HCT116 (cell line): ENCODE data around the gene S1PR3. TPM values are rescaled to one million over a fixed set of nuclear protein-coding genes. Genes with fewer than 3 reads are reported as not detected.

Source experiments
- ATAC-seq: fragments of 200-7000 bp; cut with Tn5 transposase; 2 replicates; pipeline ENCODE4 v1.9.1; 2020; ENCODE audit warnings: mild to moderate bottlenecking, moderate library complexity
- BruUV-seq: library from RNA; stranded (reverse); fragments of 400-500 nt; replicated peaks from 2 replicates; lab custom pipeline; 2021; lab: Mats Ljungman, UMichigan
- CTCF ChIA-PET: fragments of 300-600 bp; sonication (Branson Sonifier 250); formaldehyde crosslinking; loops from one replicate; lab custom pipeline; 2021; ENCODE audit warnings: antibody characterized with exemption; lab: Charles Lee
- POLR2A ChIA-PET: fragments of 300-600, 350-600 bp; sonication (Branson Sonifier 250); formaldehyde crosslinking; loops from one replicate; lab custom pipeline; 2021; ENCODE audit warnings: antibody characterized with exemption; lab: Charles Lee
- RAD21 ChIA-PET, 2 experiments: fragments of 300-600 bp; sonication (Branson Sonifier 250); formaldehyde crosslinking; loops; one replicate each; lab custom pipeline; 2023; ENCODE audit warnings: low total read pairs in 2 of 2; ENCODE audit not compliant: uncharacterized antibody in 2 of 2, unreplicated experiment in 2 of 2, low non-redundant PET in 1 of 2; lab: Charles Lee
- DNase-seq: peaks from one replicate; pipeline ENCODE4 v3.0.0-alpha.2; 2010; ENCODE audit warnings: low read depth, low spot score
- H2AFZ ChIP-seq: fragments of 200-600 bp; shearing (Covaris generic), sonication (generic); 2 replicates; pipeline ENCODE4 v1.6.1; 2017; ENCODE audit warnings: low read depth, mixed run types, mixed read lengths, antibody characterized with exemption, low read length; ENCODE audit not compliant: poor library complexity, severe bottlenecking
- H3K27ac ChIP-seq: 2 replicates; pipeline ENCODE4 v1.5.1; 2012; ENCODE audit warnings: low read depth, low read length
- H3K27me3 ChIP-seq: fragments of 200-600 bp; sonication (generic); 2 replicates; pipeline ENCODE4 v1.6.1; 2016; ENCODE audit warnings: mixed run types, low read length, mixed read lengths; ENCODE audit not compliant: insufficient read depth
- H3K36me3 ChIP-seq, 2 experiments: fragments of 200-500 bp in 1 of 2; fragments of 200-600 bp in 1 of 2; sonication (Bioruptor generic) in 1 of 2; sonication (generic) in 1 of 2; 2 replicates each; pipeline versions ENCODE4 v1.5.1 to v1.6.1; 2014 to 2016; ENCODE audit warnings: low read length in 2 of 2, inconsistent platforms in 1 of 2, mixed read lengths in 1 of 2, mixed run types in 1 of 2; ENCODE audit not compliant: insufficient read depth in 2 of 2, control insufficient read depth in 1 of 2
- H3K4me1 ChIP-seq, 2 experiments: fragments of 200-600 bp in 1 of 2; sonication (generic) in 1 of 2; 2 replicates each; pipeline versions ENCODE4 v1.5.1 to v1.6.1; 2012 to 2017; ENCODE audit warnings: low read length in 2 of 2, inconsistent platforms in 1 of 2, mild to moderate bottlenecking in 1 of 2, mixed read lengths in 1 of 2, mixed run types in 1 of 2, moderate library complexity in 1 of 2; ENCODE audit not compliant: insufficient read depth in 2 of 2, control insufficient read depth in 1 of 2
- H3K4me2 ChIP-seq: fragments of 200-600 bp; sonication (generic); 2 replicates; pipeline ENCODE4 v1.6.1; 2017; ENCODE audit warnings: mixed run types, low read length, mixed read lengths
- H3K4me3 ChIP-seq, 2 experiments: fragments of 200-600 bp in 1 of 2; sonication (generic) in 1 of 2; replicated peaks in 1 of 2; 2 replicates each; pipeline ENCODE4 v1.5.1; 2011 to 2016; ENCODE audit warnings: low read length in 2 of 2, control low read depth in 1 of 2, low read depth in 1 of 2, mild to moderate bottlenecking in 1 of 2, mixed read lengths in 1 of 2, mixed run types in 1 of 2
- H3K79me2 ChIP-seq: fragments of 200-600 bp; sonication (generic); 2 replicates; pipeline ENCODE4 v1.6.1; 2017; ENCODE audit warnings: mild to moderate bottlenecking, mixed run types, low read length, moderate library complexity, mixed read lengths; ENCODE audit not compliant: insufficient read depth
- H3K9ac ChIP-seq: fragments of 200-600 bp; sonication (generic); 2 replicates; pipeline ENCODE4 v1.6.1; 2016; ENCODE audit warnings: low read length, mixed read lengths
- H3K9me2 ChIP-seq: fragments of 200-600 bp; sonication (generic), shearing (Covaris generic); 2 replicates; pipeline ENCODE4 v1.6.1; 2017; ENCODE audit warnings: mixed run types, mild to moderate bottlenecking, moderate library complexity; ENCODE audit not compliant: insufficient read depth
- H3K9me3 ChIP-seq, 2 experiments: fragments of 200-500 bp in 1 of 2; fragments of 200-600 bp in 1 of 2; sonication (Bioruptor generic) in 1 of 2; sonication (generic) in 1 of 2; 2 replicates each; pipeline ENCODE4 v1.6.1; 2014 to 2017; ENCODE audit warnings: low read length in 2 of 2, mixed read lengths in 2 of 2, inconsistent platforms in 1 of 2, low read depth in 1 of 2, mild to moderate bottlenecking in 1 of 2, mixed run types in 1 of 2, moderate library complexity in 1 of 2; ENCODE audit not compliant: control insufficient read depth in 1 of 2, insufficient read depth in 1 of 2
- H4K20me1 ChIP-seq: fragments of 200-600 bp; sonication (generic), shearing (Covaris generic); 2 replicates; pipeline ENCODE4 v1.6.1; 2017; ENCODE audit warnings: mixed run types, mild to moderate bottlenecking, moderate library complexity; ENCODE audit not compliant: insufficient read depth
- CBX3 ChIP-seq: IDR thresholded peaks from 2 replicates; pipeline ENCODE4 v1.6.1; 2012; ENCODE audit warnings: low read depth
- EGR1 ChIP-seq: IDR thresholded peaks from 2 replicates; pipeline ENCODE4 v1.6.1; 2012; ENCODE audit warnings: low read depth
- FOSL1 ChIP-seq: IDR thresholded peaks from 2 replicates; pipeline ENCODE4 v1.6.1; 2012; ENCODE audit warnings: low read depth
- SIN3A ChIP-seq: IDR thresholded peaks from 2 replicates; pipeline ENCODE4 v1.6.1; 2012; ENCODE audit warnings: low read depth
- SP1 ChIP-seq: IDR thresholded peaks from 2 replicates; pipeline ENCODE4 v1.6.1; 2012; ENCODE audit warnings: low read depth
- TCF7L2 ChIP-seq: IDR thresholded peaks from 2 replicates; pipeline ENCODE4 v1.7.0; 2011; ENCODE audit warnings: borderline replicate concordance, inconsistent platforms; ENCODE audit not compliant: insufficient read depth, insufficient read length; ENCODE audit errors: extremely low read depth
- YY1 ChIP-seq: IDR thresholded peaks from 2 replicates; pipeline ENCODE4 v1.6.1; 2011; ENCODE audit warnings: low read length, low read depth, moderate library complexity, mild to moderate bottlenecking; ENCODE audit not compliant: insufficient replicate concordance; ENCODE audit errors: extremely low read depth
- ZNF274 ChIP-seq: fragments of 200-500 bp; sonication (Bioruptor generic); IDR thresholded peaks from 2 replicates; pipeline ENCODE4 v1.6.1; 2014; ENCODE audit warnings: mild to moderate bottlenecking, low read depth, low read length, inconsistent platforms
- intact Hi-C: fragments of 100-400 bp; cut with micrococcal nuclease; formaldehyde crosslinking; loops from 2 replicates; pipeline ENCODE4 v1.10.0; 2022
- total RNA-seq: library from RNA; stranded (reverse); gene quantifications from one replicate; pipeline ENCODE4 v1.2.1, GENCODE V29; 2021; ENCODE audit not compliant: unreplicated experiment
- TF ChIP-seq, protein P1 (sequence below): IDR thresholded peaks from 2 replicates; pipeline ENCODE4 v1.6.1; 2011; ENCODE audit warnings: mild to moderate bottlenecking, low read length, moderate library complexity; ENCODE audit not compliant: insufficient replicate concordance; ENCODE audit errors: extremely low read depth
- TF ChIP-seq, protein P2 (sequence below): IDR thresholded peaks from 2 replicates; pipeline ENCODE4 v1.6.1; 2012

S1PR3 gene
- total RNA-seq, 1 experiment from 2014 or later, result 0.07 TPM

DNA sequence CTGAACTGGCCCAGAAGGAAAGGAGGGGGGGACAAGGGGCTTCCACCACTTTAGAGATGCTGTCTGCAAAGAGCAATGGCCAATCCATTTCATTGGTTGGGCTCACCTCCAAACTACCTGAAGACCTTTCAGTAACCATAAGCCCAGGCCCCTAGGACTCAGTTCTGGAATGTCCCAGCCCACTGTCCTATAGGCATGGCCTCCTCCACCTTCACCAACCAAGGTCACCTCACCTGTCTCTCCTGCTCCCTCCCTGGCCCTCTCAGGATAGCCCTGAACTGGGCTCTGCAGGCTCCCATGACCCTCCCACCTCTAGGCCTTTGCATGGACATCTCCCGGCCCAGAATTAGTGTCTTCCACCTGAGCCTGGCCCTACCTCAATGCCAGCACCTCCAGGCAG lies 22.4 kb downstream of the S1PR3 start (continued):
- no peak for TF ChIP-seq ZNF274
- no peak for TF ChIP-seq YY1

DNA sequence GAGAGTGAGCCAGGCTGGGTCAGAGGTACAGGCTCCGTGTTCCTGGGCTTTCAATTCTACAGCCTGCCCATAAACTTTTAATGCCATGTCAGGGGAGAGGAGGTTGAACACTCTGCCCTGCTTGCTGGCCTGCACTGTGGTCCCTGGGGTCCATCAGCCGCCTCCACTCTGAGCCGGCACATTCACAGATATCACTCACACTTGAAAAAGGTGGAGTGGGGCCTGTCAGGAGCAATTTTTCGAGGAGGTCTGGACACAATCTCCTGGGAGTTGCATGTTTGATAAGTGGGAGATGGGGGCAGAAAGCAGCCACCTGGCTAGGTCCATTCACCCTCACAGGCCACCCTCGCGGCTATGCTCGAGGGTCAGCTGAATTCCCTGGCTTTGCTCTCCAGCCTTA lies 22.9 kb downstream of the S1PR3 start:
- no peaks in the 10 kb centered on the region for H3K79me2 ChIP-seq
- DNase-seq (no peak), ATAC-seq (no peak)
- H3K4me1 ChIP-seq, result no peaks in the 10 kb centered on the region
- no peaks in the 10 kb centered on the region for H4K20me1 ChIP-seq
- H3K27ac ChIP-seq, result no peak overlapping the region
- H3K4me2 ChIP-seq, result no peak overlapping the region
- ChIA-PET POLR2A (no interaction called here), CTCF (no interaction called here), RAD21 (no interaction called here)
- intact Hi-C loops, result no loop called here
- H3K27me3 ChIP-seq, result no peaks in the 10 kb centered on the region
- H2AFZ ChIP-seq, result no peak overlapping the region
- TF ChIP-seq SIN3A, result no peak
- no peaks in the 10 kb centered on the region for H3K9me3 ChIP-seq
- H3K9ac ChIP-seq, result no peak overlapping the region
- H3K9me2 ChIP-seq, result no peaks in the 10 kb centered on the region
- no TSS peak for BruUV-seq
- no peaks in the 10 kb centered on the region for H3K36me3 ChIP-seq
- H3K4me3 ChIP-seq, result no peak overlapping the region

DNA sequence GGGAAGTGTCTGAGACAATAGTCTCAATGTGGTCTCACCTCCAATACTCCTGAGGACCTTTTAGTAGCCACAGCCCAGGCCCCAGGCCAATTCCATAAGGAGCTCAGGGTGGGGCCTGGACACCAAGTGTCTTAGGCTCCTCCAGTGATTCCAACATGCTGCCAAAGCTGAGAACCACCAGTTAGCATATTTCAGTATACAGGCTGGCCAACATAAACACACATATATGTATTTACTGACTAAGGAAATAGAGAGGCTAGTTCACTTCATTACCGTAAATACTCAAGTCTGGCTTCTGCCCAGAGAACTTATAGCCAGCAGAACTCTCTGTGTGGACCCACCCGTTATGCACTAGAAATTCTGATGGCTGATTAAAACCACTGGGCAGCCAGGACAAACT lies 24.1 kb downstream of the S1PR3 start:
- Histone ChIP-seq H3K9ac (no peak overlapping the region), H3K9me2 (no peaks in the 10 kb centered on the region), H3K27me3 (no peaks in the 10 kb centered on the region), H4K20me1 (no peaks in the 10 kb centered on the region), H3K27ac (no peak overlapping the region), H3K4me1 (peaks cover 1 to 2% of the 10 kb centered on the region in 2 experiments; a peak in 2 of 4 replicates), H3K36me3 (no peaks in the 10 kb centered on the region), H2AFZ (no peak overlapping the region), H3K79me2 (no peaks in the 10 kb centered on the region), H3K4me3 (no peak overlapping the region), H3K4me2 (no peak overlapping the region), H3K9me3 (no peaks in the 10 kb centered on the region)
- ChIA-PET POLR2A (no interaction called here), RAD21 (no interaction called here), CTCF (no interaction called here)
- TF ChIP-seq TCF7L2 (no peak), SIN3A (no peak), FOSL1 (no peak), CBX3 (no peak), SP1 (no peak), EGR1 (no peak), ZNF274 (no peak)
- TF ChIP-seq, protein P1, sequence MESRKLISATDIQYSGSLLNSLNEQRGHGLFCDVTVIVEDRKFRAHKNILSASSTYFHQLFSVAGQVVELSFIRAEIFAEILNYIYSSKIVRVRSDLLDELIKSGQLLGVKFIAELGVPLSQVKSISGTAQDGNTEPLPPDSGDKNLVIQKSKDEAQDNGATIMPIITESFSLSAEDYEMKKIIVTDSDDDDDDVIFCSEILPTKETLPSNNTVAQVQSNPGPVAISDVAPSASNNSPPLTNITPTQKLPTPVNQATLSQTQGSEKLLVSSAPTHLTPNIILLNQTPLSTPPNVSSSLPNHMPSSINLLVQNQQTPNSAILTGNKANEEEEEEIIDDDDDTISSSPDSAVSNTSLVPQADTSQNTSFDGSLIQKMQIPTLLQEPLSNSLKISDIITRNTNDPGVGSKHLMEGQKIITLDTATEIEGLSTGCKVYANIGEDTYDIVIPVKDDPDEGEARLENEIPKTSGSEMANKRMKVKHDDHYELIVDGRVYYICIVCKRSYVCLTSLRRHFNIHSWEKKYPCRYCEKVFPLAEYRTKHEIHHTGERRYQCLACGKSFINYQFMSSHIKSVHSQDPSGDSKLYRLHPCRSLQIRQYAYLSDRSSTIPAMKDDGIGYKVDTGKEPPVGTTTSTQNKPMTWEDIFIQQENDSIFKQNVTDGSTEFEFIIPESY, result no peak
- TF ChIP-seq, protein P2, sequence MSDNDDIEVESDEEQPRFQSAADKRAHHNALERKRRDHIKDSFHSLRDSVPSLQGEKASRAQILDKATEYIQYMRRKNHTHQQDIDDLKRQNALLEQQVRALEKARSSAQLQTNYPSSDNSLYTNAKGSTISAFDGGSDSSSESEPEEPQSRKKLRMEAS, result no peak
- DNase-seq, result no peak
- intact Hi-C loops, result no loop called here
- BruUV-seq, result no TSS peak
- no peak for ATAC-seq
